LNCaP clone FGC (cell line): ENCODE measurements around the gene TTF2.

Experiments used
- DNase-seq: peaks from one replicate; pipeline ENCODE4 v3.0.0-alpha.2; 2011; ENCODE audit warnings: low read depth
- H3K4me3 ChIP-seq: 2 replicates; pipeline ENCODE4 v1.5.1; 2011; ENCODE audit warnings: mild to moderate bottlenecking, low read depth, low read length, control low read depth
- TF ChIP-seq, protein P1 (sequence below): IDR thresholded peaks from 2 replicates; pipeline ENCODE4 v1.5.1; 2012; ENCODE audit warnings: mild to moderate bottlenecking; ENCODE audit not compliant: control insufficient read depth, insufficient read depth; ENCODE audit errors: extremely low read depth

The TTF2 gene

DNA sequence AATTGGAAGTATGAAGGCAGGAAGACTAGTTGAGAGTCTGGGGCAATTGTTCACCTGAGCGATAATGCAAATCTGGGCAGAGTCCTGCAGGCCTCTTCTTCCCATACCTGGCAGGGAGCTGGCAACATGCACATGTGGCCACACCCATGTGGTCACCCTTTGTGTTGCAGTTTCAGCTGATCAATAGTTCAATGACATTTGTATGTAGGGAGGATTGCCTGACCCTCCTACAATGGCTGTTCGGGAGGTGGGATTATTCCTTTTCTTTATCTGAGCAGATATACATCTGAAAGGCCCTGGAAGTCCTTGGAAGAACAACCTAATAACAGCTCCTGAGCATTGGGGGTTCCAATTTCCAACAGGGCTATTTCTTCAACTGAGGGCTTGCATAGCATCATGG, 76.6 kb downstream of the TTF2 start:
- no peak for DNase-seq
- TF ChIP-seq, protein P1, sequence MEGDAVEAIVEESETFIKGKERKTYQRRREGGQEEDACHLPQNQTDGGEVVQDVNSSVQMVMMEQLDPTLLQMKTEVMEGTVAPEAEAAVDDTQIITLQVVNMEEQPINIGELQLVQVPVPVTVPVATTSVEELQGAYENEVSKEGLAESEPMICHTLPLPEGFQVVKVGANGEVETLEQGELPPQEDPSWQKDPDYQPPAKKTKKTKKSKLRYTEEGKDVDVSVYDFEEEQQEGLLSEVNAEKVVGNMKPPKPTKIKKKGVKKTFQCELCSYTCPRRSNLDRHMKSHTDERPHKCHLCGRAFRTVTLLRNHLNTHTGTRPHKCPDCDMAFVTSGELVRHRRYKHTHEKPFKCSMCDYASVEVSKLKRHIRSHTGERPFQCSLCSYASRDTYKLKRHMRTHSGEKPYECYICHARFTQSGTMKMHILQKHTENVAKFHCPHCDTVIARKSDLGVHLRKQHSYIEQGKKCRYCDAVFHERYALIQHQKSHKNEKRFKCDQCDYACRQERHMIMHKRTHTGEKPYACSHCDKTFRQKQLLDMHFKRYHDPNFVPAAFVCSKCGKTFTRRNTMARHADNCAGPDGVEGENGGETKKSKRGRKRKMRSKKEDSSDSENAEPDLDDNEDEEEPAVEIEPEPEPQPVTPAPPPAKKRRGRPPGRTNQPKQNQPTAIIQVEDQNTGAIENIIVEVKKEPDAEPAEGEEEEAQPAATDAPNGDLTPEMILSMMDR, result no peak
- no peak overlapping the region for H3K4me3 ChIP-seq

DNA sequence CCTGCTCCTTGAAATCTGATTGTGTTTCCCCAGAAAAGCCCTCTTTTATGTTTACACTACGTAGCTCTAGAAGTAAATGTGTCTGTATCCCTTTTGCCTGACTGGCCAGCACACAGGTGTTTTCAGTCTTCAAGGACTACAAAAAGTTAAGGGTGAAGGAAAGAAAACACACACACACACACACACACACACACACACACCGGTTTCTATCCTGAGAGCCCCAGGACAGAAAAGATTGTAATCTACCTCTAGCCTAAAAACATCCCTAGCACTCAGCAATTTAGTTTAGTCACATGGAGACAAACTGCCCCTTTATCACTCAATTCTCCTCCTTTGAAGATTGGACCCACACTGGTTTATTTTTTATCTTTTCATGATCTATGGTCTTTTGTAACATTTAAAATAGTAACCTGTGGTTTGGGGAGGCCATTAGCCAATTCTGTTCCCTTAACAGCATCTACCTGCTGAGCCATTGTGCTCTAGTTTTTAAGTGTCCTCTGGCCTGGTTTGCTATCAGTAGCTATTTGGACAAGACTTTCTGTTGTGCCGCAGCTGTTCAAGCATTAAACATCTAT, 77.2 kb downstream of the TTF2 start:
- TF ChIP-seq, protein P1, result no peak
- no peak overlapping the region for H3K4me3 ChIP-seq
- no peak for DNase-seq

DNA sequence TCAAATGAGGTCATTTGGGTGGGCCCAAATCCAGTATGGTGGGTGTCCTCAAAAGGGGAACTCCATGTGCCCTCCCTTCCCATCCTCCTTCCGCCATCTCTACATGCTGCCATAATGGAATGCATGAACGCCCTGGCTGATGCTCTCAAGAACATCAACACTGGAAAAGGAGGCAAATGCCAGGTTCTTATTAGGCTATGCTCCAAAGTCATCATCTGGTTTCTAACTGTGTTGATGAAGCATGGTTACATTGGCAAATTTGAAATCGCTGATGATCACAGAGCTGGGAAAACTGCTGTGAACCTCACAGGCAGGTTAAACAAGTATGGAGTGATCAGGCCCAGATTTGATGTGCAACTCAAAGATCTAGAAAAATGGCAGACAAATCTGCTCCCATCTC, 78.0 kb downstream of the TTF2 start:
- H3K4me3 ChIP-seq, result no peak overlapping the region
- TF ChIP-seq, protein P1, result no peak
- DNase-seq, result no peak

DNA sequence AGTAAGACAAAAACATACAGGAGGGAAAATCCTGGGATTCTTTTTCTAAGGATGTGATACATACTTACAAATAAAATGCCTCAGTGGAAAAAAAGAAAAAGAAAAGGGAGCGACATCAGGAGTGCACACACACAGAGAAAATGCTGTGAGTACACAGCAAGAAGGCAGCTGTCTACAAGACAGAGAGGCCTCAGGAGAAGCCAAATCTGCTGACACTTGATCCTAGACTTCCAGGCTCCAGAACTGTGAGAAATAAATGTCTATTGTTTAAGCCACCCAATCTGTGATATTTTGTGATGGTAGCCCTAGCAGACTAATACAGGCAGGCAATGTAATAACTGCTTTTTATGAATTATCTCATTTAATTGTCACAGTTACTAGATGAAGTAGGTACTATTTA, 78.4 kb downstream of the TTF2 start:
- no peak for DNase-seq
- TF ChIP-seq, protein P1, result no peak
- H3K4me3 ChIP-seq, result no peak overlapping the region

DNA sequence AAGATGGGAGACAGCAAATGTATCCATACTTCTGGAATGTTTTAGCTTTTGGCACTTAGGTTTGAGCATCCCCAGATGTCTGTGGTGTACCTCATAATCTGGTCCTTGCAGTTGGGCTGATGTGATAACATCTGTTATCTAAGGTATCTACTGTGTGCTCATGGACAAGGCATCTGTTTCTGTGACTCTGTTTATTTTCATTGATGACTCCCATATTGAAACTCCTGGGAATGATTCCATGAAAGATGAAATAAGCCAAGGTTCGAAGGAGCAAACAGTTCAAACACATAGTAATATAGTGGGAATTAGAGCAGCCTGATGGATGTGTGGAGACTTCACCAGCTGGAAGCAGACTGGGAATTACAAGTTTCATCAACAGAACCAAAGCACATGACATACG, 82.1 kb downstream of the TTF2 start:
- DNase-seq, result no peak
- no peak overlapping the region for H3K4me3 ChIP-seq
- TF ChIP-seq, protein P1, result no peak

DNA sequence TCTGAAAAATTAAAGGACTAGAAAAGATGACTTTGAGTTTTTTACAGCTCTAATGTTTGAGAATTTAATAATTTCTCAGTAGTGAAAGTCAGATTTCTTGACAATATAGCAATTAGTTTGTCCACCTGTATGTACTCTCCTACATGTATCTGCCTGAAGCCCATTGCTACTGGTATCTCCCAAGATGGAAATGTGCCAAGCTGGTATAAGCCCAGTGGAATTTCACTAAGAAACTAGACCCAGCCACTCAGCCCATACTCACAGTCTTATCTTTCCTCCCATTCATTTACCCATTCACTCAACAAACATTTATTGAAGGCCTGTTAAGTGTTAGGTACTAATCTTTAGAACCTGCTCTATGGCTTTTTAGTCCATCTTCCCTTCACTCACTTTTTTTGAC, 83.0 kb downstream of the TTF2 start:
- no peak overlapping the region for H3K4me3 ChIP-seq
- DNase-seq, result no peak
- TF ChIP-seq, protein P1, result no peak

DNA sequence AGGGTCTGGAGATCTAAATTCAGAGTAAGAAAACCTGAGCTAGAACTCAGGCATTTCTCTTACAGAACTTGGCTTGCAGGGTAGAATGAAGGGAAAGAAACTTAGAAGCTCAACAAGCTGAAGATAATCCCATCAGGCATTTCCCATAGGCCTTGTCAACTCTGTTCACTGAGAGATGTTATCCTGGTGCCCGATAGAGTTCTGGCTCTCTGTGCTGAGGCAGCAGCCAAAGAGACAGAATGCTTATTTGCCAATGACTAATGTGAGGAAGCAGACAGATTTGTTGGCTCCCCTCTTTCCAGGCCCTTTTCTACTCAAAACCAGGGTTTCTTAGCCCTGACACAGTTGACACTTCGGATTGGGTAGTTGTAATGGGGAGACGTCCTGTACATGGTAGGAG, 83.7 kb downstream of the TTF2 start:
- no peak overlapping the region for H3K4me3 ChIP-seq
- TF ChIP-seq, protein P1, result no peak
- DNase-seq, result no peak
